Stimulated activated CD4-positive, alpha-beta T cell treated with anti-CD3 and anti-CD28 coated beads, Interleukin-1b, Interleukin-23, amount 100 ng/mL, for 4 hours (primary cell): ENCODE measurements around the gene CFAP61.
"Not testable (repeated sequence)": the region's sequence is repeated elsewhere in the genome, so short reads cannot be mapped to it uniquely, and the experiment has no call there.

ENCODE experiments used
- DNase-seq, 2 donors: peaks; one replicate each; pipeline ENCODE4 v3.0.0-alpha.2; 2020; ENCODE audit warnings: low read depth in 2 of 2

The CFAP61 gene

GRCh38 chr20:20092827-20093226, 40.5 kb downstream of the CFAP61 start:
- no peak for DNase-seq

DNA sequence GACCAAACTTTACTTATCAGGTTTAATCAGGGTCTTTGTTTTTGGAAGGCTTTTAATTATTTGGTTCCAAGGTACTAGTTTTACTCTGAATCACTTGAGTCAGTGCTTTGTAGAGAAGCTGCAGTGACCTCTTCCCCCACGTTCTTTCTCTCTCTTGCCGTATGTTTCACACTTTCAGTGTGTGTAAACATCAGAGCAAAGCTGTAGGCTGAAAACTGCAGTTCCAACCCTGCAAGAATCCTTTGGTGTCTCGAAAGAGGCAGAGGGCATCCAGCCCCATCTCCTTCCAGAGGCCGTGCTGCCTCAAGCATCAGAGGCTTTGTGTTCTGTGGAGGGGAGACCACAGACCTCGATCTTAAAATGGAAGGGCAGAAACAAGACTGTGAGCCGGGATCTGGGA, 42.1 kb downstream of the CFAP61 start:
- DNase-seq: no peak

DNA sequence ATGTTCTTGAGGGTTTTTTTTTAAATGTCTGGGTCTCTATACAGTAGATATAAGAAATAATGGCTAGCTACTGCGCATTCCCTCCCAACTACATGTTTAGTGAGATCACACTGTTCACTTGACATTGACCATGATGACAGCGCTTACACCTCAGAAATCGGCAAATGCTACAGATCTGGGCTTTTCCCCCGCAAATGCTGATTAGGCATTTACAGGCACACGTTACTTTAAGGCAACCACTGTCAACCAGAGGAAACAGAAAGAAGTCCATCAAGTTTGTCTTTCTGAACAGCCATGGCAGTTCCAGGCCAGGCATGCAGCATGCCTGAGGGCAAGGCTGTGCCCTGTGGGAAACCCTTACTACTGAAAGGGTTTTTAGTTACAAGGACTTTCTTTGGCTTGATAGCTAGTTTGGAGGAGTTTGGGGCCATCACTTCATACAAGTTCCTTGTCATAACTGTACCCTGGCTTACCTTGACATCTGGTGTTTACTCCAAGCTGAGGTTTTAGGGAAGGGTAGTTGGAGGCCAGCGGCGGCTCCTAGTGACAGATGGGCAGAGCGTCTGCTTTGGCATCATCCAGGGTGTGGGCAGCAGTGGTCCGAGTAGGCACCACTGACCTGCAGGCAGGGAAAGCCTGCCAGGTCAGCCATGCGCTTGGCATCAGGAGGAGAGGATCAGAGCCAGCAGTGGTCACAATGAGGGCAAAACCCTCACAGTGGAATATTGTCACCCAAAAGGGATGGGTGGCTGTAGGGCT, 43.0 kb downstream of the CFAP61 start:
- DNase-seq: no peak

GRCh38 chr20:20096421-20096820, 44.1 kb downstream of the CFAP61 start:
- no peak for DNase-seq

- no peak for DNase-seq
These were observed 48.5 kb downstream of the CFAP61 start for GRCh38 chr20:20100881-20101280.

- no peak for DNase-seq
These were observed 49.8 kb downstream of the CFAP61 start for GRCh38 chr20:20102163-20102562.

GRCh38 chr20:20102716-20103258, 50.5 kb downstream of the CFAP61 start:
- no peak for DNase-seq

- DNase-seq: no peak
These were observed 51.2 kb downstream of the CFAP61 start for GRCh38 chr20:20103486-20103885.

- not testable (repeated sequence) for DNase-seq
These were observed 70.9 kb downstream of the CFAP61 start for GRCh38 chr20:20123187-20123586.

DNA sequence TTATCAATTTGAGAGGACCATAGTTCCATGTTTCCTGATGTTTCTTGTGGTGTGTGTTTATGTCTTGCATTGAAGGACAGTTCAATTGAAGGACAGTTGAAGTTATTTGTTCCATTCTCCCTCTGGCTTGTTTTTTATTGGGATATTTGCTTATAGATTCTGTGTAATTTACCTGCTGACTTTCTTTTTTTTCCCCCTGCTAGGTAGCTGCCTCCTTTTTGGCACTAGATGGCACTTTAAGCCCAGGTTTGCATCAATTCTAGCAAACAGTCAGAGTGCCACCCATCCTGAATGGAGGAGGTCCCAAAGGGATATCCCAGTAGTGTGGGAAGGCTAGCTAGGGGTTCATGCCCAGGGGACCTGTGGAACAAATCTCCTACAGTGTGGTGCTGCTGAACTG, 78.1 kb downstream of the CFAP61 start:
- DNase-seq: no peak

GRCh38 chr20:20134941-20135575, 82.7 kb downstream of the CFAP61 start:
- DNase-seq: no peak

DNA sequence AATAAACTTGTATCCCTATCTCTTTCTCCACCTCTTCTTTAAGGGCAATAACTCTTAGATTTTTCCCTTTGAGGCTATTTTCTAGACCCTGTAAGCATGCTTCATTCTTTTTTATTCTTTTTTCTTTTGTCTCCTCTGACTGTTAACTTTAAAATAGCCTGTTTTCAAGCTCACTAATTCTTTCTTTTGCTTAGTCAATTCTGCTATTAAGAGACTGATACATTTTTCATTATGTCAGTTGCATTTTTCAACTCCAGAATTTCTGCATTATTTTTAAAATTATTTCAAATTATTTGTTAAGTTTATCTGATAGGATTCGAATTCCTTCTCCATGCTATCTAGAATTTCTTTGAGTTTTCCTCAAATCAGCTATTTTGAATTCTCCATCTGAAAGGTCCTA, 84.0 kb downstream of the CFAP61 start:
- DNase-seq: no peak

DNA sequence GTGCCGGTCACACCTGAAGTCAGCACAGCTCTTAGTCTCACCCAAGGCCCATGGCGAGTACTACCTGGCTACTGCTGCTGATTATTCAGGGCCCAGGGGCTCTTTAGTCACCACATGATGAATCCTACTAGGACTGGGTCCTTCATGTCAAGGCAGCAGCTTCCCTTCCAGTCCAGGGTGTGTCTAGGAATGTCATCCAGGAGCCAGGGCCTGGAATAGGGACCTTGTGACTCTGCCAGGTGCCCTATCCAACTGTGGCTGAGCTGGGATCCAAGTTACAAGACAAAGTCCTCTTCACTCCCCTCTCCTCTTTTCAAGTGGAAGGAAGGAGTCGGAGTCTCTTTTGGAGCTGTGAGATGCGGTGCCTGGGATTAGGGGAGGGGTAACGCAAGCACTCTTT, 85.5 kb downstream of the CFAP61 start:
- DNase-seq: no peak

DNA sequence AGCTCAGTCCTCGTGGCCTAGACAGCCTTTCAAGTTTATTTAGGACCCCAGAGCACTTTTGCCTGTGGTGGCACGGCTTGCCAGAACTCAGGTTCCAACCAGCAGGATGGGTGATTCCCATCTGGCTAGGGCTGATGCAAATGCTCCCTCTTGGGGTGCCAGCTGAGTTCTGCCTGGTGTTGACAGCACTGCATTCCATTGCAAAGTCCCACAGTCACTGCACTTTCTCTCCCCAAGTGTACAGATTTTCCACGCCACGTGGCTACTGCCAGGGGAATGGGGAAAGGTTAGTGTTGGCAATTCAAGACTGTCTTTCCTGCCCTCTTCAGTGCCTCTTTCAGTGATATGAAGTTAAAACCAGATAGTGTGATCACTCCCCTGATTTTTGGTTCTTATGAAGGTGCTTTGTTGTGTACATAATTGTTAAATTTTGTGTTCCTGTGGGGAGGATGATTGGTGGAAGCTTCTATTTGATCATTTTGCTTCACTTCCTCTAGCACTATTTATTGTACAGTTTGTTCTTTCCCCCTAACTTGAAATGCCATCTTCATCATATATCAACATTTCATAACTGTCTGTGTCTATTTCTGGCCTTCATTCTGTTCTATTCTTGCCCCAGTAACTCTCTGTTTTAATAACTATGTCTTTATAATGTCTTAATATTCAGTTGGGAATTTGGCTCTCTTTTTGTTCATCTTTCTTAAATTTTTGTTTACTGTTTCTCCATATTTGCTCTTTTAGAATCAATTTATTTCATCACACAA, 86.2 kb downstream of the CFAP61 start:
- DNase-seq: no peak

GRCh38 chr20:20139403-20139802, 87.1 kb downstream of the CFAP61 start:
- DNase-seq: no peak

GRCh38 chr20:20143165-20143564, 90.8 kb downstream of the CFAP61 start:
- no peak for DNase-seq

GRCh38 chr20:20143646-20144045, 91.3 kb downstream of the CFAP61 start:
- no peak for DNase-seq

- no peak for DNase-seq
These were observed 96.4 kb downstream of the CFAP61 start for GRCh38 chr20:20148779-20149178.

- DNase-seq: no peak
These were observed 97.9 kb downstream of the CFAP61 start for GRCh38 chr20:20150241-20150640.

DNA sequence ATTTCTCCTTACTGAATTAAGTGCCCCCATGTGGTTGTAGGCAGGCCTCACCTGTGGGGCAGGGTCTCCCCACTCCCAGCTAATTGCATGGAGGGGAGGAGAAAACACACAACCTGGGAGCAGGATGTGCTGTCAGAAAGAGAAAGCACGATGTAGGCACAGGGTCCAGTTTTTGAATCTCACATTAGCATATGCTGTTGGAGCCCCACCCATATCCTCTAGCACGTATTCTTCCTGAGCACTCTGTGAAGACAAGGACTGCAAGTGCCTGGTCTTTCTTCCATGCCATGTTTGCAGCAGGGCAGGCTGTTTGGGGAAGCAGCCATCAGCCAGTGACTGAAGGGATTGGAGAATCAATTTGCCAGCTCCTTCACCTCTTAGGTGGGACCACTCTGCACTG, 108.2 kb downstream of the CFAP61 start:
- DNase-seq: no peak

DNA sequence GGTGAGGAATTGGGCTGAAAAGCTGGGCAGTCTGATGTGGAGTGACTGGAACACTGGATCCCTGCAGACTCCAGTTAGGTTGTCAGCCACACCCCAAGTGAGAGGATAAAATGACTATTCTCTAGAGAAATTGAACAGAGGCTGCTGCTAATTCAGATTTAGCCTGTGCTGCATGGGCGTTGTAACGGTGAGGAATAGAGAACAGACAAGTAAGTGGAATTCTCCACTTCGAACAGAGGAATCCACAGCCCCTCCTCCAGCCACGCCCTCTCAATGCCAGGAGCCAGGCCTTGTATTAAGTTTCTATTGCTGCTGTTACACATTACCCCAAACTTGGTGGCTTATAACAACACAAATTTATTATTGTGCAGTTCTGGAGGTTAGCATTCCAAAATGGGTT, 109.3 kb downstream of the CFAP61 start:
- no peak for DNase-seq

- no peak for DNase-seq
These were observed 115.4 kb downstream of the CFAP61 start for GRCh38 chr20:20167698-20168097.

DNA sequence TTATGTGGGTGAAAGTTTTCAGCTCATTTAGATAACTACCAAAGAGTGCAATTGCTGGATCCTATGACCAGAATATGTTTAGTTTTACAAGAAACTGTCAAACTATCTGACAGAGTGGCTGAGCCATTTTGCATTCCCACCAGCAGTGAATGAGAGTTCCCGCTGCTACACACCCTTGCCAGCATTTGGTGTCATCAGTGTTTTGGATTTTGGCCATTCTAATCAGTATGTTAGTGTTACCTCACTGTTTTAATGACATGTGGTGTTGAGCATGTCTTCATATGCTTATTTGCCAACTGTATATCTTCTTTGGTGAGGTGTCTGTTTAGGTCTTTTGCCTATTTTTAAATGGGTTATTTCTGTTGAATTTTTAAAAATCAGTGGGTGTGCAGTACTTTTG, 120.9 kb downstream of the CFAP61 start:
- DNase-seq: no peak
